Anterior cingulate cortex (tissue), 58 donors: ENCODE measurements around the gene DAAM2.

ENCODE experiments used
- DNase-seq, 58 donors: peaks; one replicate each; lab custom pipeline; 2025; lab: John Stamatoyannopoulos, UW

Gene DAAM2

GRCh38 chr6:39841291-39841690, 49.1 kb downstream of the DAAM2 start:
- no peak for DNase-seq

DNA sequence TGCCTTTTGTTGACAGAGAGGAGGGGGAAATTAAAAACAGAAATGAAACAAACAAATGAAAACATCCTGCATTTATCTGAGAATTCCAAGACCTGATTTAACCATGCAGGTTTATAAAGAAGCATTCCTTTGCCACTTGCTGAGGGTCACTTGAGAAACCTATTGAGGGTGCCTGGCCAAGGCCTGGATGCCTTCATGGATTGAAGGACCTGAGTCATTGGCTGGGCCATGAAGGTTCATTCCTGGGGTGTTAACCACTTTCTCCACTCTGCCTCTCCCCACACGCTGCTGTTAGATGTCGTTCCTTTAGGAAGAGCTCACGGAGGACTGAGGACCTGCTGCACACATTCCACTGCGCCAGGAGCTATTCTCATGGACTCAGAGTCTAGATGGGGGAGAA, 49.7 kb downstream of the DAAM2 start:
- no peak for DNase-seq

GRCh38 chr6:39843305-39844020, 51.3 kb downstream of the DAAM2 start:
- DNase-seq = no peak

- DNase-seq = no peak
Measured at GRCh38 chr6:39844866-39845265, 52.7 kb downstream of the DAAM2 start.

- peak in 20 of 58 donors; percentile 6 to 57 (median 24) for DNase-seq
Measured at GRCh38 chr6:39847221-39847620, 55.0 kb downstream of the DAAM2 start.

GRCh38 chr6:39848171-39848570, 56.0 kb downstream of the DAAM2 start:
- no peak for DNase-seq

DNA sequence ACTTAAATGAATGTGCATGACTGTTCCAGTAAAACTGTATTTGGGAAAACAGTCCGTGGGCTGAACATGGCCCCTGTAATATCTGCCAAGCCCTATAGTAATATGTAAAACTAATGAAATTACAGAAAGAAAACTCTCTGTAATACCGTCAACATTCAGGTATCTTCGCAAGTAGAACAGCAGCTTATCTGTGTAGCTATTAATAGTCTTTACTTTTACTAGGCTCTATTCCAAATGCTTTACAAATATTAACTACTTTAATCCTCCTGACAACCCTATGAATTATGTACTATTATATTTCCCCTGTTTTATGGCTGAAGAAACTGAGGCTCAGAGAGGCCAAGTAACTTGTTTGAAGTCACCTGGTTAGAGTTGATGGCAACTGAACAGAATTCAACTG, 57.1 kb downstream of the DAAM2 start:
- DNase-seq = no peak

GRCh38 chr6:39849764-39850163, 57.6 kb downstream of the DAAM2 start:
- no peak for DNase-seq

DNA sequence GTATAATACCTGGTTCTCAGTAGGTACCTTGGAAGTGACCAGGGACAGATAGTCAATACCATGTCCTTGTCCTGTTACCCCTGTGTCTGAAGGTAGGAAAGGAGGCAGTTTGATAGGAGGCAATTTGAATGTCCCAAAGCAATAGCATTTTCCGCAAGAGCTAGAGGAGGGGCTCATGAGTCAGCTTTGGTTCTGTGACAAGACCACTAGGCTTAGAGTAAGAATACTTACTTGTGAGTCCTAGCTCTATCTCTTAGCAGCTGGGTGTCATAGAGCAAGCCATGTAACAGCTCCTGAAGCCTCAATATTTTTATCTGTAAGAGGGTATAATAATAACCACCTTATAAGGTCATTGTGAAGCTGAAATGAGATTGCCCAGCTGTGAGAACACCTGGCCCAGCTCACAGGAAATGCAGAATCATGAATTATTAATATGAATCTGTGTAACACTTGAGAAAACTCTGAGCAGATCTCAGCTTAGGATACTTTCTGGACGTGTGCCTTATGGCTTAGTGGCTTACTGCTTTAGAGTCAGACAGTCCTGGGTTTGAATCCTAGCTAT, 58.6 kb downstream of the DAAM2 start:
- DNase-seq = no peak

GRCh38 chr6:39851331-39851730, 59.2 kb downstream of the DAAM2 start:
- DNase-seq = no peak

DNA sequence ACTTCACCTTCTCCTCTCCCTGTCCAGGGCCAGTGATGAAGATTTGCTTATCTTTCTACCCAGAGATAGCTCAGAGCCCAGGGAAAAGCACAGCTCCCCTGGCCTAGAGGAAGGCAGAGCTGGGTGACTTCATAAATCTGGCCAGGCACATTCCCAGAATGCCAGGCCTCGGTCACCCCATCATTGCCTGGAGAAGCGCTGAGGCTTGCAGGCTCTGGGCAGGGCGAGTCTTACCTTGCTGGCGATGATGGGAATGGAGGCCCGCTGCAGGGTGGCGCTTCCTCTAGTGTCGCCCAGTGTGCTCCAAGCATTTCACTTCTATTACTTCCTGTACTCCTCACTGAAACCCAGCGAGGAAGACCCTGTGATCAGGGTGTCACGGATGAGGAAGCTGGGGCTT, 60.1 kb downstream of the DAAM2 start:
- no peak for DNase-seq

- DNase-seq = peak in 18 of 58 donors; percentile 2 to 63 (median 36)
Measured at GRCh38 chr6:39853604-39854003, 61.4 kb downstream of the DAAM2 start.

DNA sequence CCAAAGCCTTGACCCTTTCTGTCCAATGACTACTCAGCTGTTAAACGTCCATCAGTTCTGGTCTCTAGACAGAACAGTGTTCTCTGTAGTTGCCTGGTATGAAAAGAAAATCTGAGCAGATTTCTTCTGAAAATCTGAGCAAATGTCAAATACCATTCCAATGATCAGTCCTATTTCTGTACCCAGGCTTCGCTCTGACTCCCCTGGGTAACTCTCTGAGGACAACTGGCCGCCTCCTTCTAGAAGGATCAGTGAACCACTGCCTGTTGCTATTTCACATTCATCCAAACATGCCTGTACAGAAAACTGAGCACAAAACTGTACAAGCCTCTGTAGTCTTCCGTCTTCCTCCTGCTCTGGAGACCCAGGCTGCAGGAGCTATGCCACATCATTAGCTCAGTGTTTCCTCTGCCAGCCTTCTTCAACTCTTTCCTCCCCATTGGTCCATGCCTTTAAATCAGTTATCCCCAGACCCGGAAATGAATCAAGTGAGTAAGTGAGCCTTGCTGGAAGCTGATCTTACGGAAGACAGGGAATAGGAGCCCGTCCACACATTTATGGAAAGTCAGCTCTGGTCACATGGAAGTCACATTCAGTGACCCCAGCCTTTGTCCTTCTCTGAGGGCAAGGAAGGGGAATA, 63.3 kb downstream of the DAAM2 start:
- no peak for DNase-seq

- DNase-seq = no peak
Measured at GRCh38 chr6:39859025-39859424, 66.8 kb downstream of the DAAM2 start.

GRCh38 chr6:39861663-39862062, 69.5 kb downstream of the DAAM2 start:
- no peak for DNase-seq

DNA sequence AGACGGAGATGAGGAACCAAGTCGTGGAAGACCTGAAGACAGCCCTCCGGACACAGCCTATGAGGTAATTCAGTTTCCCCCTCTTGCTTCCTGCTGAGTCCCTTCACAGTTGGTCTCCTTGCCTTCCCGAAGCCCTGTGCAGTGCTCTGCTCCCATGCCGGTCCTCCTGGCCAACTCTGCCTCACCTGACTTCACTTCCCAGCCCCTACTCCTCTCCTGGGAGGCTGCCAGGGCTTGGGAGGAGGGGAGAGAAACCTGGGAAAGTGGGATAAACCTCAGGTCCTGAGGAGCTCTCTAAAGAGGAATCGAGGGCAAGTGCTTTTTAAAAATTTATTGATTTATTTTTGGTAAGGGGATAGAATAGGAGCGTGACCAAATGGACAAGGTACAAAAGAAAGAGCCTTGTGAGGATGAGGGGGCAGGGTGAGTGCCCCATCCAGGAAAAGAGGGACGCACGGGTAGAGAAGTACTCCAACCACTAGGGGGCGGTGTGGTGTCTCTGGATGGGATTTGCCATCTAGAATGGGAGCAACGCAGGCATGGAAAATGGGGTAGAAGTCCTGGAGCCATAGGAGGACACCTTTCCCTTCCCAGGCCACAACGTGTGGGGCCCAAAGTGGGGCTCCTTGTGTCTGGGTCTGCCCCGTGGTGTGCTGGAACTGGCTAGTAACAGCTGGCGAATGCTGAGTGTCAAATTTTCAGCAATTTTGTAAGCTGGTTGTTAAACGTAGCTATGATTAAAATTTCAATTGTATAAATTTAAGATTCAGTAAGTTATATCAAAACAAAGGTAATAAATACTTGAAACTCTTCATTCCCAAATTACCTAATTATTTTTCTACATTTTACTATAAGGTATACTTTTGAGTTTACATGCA, 73.1 kb downstream of the DAAM2 start:
- peak in 31 of 58 donors; percentile 1 to 72 (median 28) for DNase-seq

- DNase-seq = no peak
Measured at GRCh38 chr6:39867592-39867991, 75.4 kb downstream of the DAAM2 start.

DNA sequence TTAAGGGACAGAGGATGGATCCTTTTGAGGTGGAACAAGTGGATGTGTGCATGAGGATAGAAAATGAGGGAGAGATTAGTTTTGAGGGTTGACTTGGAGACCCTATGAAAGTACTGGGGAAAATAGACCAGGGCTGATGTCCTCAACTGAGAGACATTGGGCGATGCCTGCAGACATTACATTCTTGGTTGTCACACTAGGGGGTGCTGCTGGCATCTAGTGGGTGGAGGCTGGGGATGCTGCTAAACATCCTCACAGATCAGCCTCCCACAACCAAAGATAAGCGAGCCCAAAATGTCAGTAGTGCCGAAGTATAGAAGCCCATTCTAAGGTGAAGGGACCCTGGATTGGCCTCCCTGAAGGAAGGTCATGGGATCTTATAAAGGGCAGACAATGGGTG, 78.8 kb downstream of the DAAM2 start:
- no peak for DNase-seq

GRCh38 chr6:39873439-39873838, 81.3 kb downstream of the DAAM2 start:
- no peak for DNase-seq

DNA sequence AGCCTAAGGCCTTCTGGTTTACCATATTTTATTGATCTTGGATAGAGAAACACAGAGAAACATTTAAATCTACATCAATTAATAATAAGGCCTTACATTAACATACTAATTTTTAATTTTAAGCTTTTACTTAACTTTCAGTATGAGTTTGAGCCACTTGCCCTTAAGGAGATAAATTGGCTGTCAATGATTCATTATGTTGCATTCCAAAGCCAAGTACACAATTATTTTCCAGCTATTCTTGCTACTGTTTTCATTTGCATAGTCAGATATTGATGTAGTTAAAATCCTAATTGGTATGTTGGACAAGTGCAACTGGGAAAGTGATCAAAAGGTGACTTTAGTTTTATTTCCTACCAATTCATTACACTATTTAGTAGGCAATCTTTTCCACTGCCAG, 83.9 kb downstream of the DAAM2 start:
- no peak for DNase-seq

DNA sequence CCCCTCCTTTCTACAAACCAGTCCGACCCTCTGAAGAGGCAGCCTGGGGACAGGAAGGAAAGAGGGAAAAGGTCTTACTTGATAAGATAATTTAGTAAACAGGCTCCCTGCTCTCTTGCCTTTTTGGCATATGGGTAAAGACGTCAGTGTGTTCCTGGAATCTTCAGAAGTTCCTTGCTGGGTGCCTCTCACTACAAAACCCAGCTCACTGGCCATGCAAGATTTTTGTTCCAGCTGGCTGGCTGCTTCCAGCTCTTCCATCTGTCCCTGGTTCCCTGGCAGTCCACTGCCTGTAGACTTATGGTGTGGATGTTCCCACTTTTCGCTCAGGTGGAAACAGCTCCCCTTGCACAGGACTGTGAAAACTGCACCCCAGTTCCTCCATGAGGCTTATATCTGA, 84.7 kb downstream of the DAAM2 start:
- peak in 2 of 58 donors; percentile 1 to 7 for DNase-seq
